CD4-positive, CD25-positive, alpha-beta regulatory T cell (primary cell): ENCODE data around the gene UPF3A. TPM values are rescaled to one million over a fixed set of nuclear protein-coding genes. Genes with fewer than 3 reads are reported as not detected.
"Not testable (repeated sequence)": the region's sequence is repeated elsewhere in the genome, so short reads cannot be mapped to it uniquely, and the experiment has no call there.

Experiments
- ATAC-seq, 2 donors: fragments of 150-1000 bp; cut with Tn5 transposase; one replicate each; pipeline ENCODE4 v1.10.0; 2021; ENCODE audit warnings: low read depth in 2 of 2, moderate number of reproducible peaks in 2 of 2, moderate library complexity in 1 of 2
- DNase-seq, 3 donors: peaks; one replicate each; pipeline versions ENCODE4 v3.0.0 to v3.0.0-alpha.2; 2012 to 2022; ENCODE audit warnings: mixed read lengths in 1 of 3
- H3K27ac ChIP-seq: one replicate; pipeline ENCODE4 v1.7.0; 2013; ENCODE audit warnings: mild to moderate bottlenecking, low read length; ENCODE audit not compliant: insufficient read depth, poor library complexity, severe bottlenecking
- H3K27me3 ChIP-seq: one replicate; pipeline ENCODE4 v1.7.0; 2013; ENCODE audit warnings: low read length; ENCODE audit not compliant: control insufficient read depth, insufficient read depth
- H3K36me3 ChIP-seq: one replicate; pipeline ENCODE4 v1.7.0; 2013; ENCODE audit warnings: mild to moderate bottlenecking, low read length, moderate library complexity; ENCODE audit not compliant: control insufficient read depth, insufficient read depth
- H3K4me1 ChIP-seq: 2 replicates; pipeline ENCODE4 v1.7.0; 2013; ENCODE audit warnings: mild to moderate bottlenecking, low read length; ENCODE audit not compliant: insufficient read depth, control insufficient read depth, poor library complexity, severe bottlenecking
- H3K4me3 ChIP-seq: one replicate; pipeline ENCODE4 v1.7.0; 2013; ENCODE audit warnings: low read depth, mild to moderate bottlenecking, low read length, moderate library complexity
- H3K9me3 ChIP-seq, 2 experiments: 1 replicate in 1 of 2; 2 replicates in 1 of 2; pipeline ENCODE4 v1.7.0; 2013; ENCODE audit warnings: low read length in 2 of 2, mild to moderate bottlenecking in 1 of 2, moderate library complexity in 1 of 2; ENCODE audit not compliant: control insufficient read depth in 2 of 2
- H3K27ac Mint-ChIP-seq, 3 donors: one replicate each; pipeline ENCODE4 v1.8.0; 2020 to 2022; ENCODE audit warnings: mild to moderate bottlenecking in 3 of 3, mixed read lengths in 3 of 3, moderate library complexity in 2 of 3
- H3K27me3 Mint-ChIP-seq: one replicate; pipeline ENCODE4 v1.8.0; 2022; ENCODE audit warnings: mild to moderate bottlenecking, mixed read lengths
- H3K36me3 Mint-ChIP-seq: one replicate; pipeline ENCODE4 v1.8.0; 2020; ENCODE audit warnings: mixed read lengths
- H3K4me1 Mint-ChIP-seq, 4 donors: one replicate each; pipeline ENCODE4 v1.8.0; 2020 to 2022; ENCODE audit warnings: mixed read lengths in 4 of 4, mild to moderate bottlenecking in 1 of 4
- H3K4me3 Mint-ChIP-seq, 4 donors: one replicate each; pipeline ENCODE4 v1.8.0; 2020 to 2022; ENCODE audit warnings: mild to moderate bottlenecking in 4 of 4, mixed read lengths in 4 of 4, moderate library complexity in 3 of 4
- H3K9me3 Mint-ChIP-seq, 7 donors: one replicate each; pipeline ENCODE4 v1.8.0; 2020 to 2022; ENCODE audit warnings: mixed read lengths in 7 of 7, mild to moderate bottlenecking in 3 of 7, moderate library complexity in 2 of 7
- polyA plus RNA-seq, 4 donors: library from polyadenylated mRNA; unstranded; fragments of 300-500 nt; fragmentation: Illumina TruSeq; gene quantifications; one replicate each; pipeline ENCODE4 v1.2.3, GENCODE V29; 2021
- total RNA-seq: library from RNA; stranded (reverse); gene quantifications from one replicate; pipeline ENCODE4 v1.2.3, GENCODE V29; 2022

UPF3A gene
- total and polyA plus RNA-seq, 5 donors from 2014 or later = 14.5 to 50.0 (median 18.1) TPM

- H3K4me1 Mint-ChIP-seq = peaks cover 2 to 12% (median 6%) of the 10 kb centered on the region in 4 donors
- Histone ChIP-seq H3K4me3 (no peak overlapping the region), H3K36me3 (no peaks in the 10 kb centered on the region), H3K27me3 (no peaks in the 10 kb centered on the region), H3K4me1 (peaks cover 6% of the 10 kb centered on the region), H3K9me3 (no peaks in the 10 kb centered on the region), H3K27ac (no peak overlapping the region)
- H3K27me3 Mint-ChIP-seq = peaks cover 41% of the 10 kb centered on the region
- ATAC-seq (peak in 1 of 2 donors; percentile 24), DNase-seq (peak; percentile 15 to 73 (median 58))
- H3K36me3 Mint-ChIP-seq = no peaks in the 10 kb centered on the region
- H3K9me3 Mint-ChIP-seq = peaks cover 0 to 2% (median 0%) of the 10 kb centered on the region in 7 donors
- no peak overlapping the region for H3K27ac Mint-ChIP-seq
- H3K4me3 Mint-ChIP-seq = no peak overlapping the region
These were observed 58.6 kb downstream of the UPF3A start for GRCh38 chr13:114339857-114340534.

GRCh38 chr13:114341003-114341777, 59.8 kb downstream of the UPF3A start:
- H3K36me3 Mint-ChIP-seq = no peaks in the 10 kb centered on the region
- H3K9me3 Mint-ChIP-seq = no peaks in the 10 kb centered on the region
- no peak overlapping the region for H3K4me3 Mint-ChIP-seq
- Histone ChIP-seq H3K36me3 (no peaks in the 10 kb centered on the region), H3K4me3 (no peak overlapping the region), H3K27me3 (no peaks in the 10 kb centered on the region), H3K4me1 (peaks cover 6% of the 10 kb centered on the region), H3K27ac (no peak overlapping the region), H3K9me3 (no peaks in the 10 kb centered on the region)
- ATAC-seq (no peak), DNase-seq (peak in 1 of 3 donors; percentile 17)
- H3K4me1 Mint-ChIP-seq = peaks cover 2 to 7% (median 5%) of the 10 kb centered on the region in 4 donors
- H3K27me3 Mint-ChIP-seq = peaks cover 45% of the 10 kb centered on the region
- no peak overlapping the region for H3K27ac Mint-ChIP-seq

GRCh38 chr13:114347256-114347655, 65.9 kb downstream of the UPF3A start:
- H3K4me3 ChIP-seq, H3K36me3 Mint-ChIP-seq, H3K9me3 ChIP-seq, H3K4me3 Mint-ChIP-seq, DNase-seq, H3K36me3 ChIP-seq, H3K27ac Mint-ChIP-seq, H3K9me3 Mint-ChIP-seq, H3K27ac ChIP-seq, ATAC-seq, H3K27me3 ChIP-seq, H3K4me1 Mint-ChIP-seq, H3K4me1 ChIP-seq: not testable (repeated sequence)
- peaks cover 62% of the 10 kb centered on the region for H3K27me3 Mint-ChIP-seq

GRCh38 chr13:114352763-114353162, 71.4 kb downstream of the UPF3A start:
- not testable (repeated sequence) for H3K4me3 ChIP-seq, H3K27me3 ChIP-seq, H3K27ac ChIP-seq, H3K27ac Mint-ChIP-seq, H3K9me3 ChIP-seq, ATAC-seq, H3K4me1 Mint-ChIP-seq, H3K36me3 Mint-ChIP-seq, H3K4me3 Mint-ChIP-seq, H3K9me3 Mint-ChIP-seq, H3K4me1 ChIP-seq, H3K36me3 ChIP-seq
- peaks cover 29% of the 10 kb centered on the region for H3K27me3 Mint-ChIP-seq
- peak in 1 of 3 donors; percentile 19 for DNase-seq

GRCh38 chr13:114353382-114353781, 72.0 kb downstream of the UPF3A start:
- H3K27me3 Mint-ChIP-seq = peaks cover 23% of the 10 kb centered on the region
- ATAC-seq, H3K9me3 Mint-ChIP-seq, H3K36me3 ChIP-seq, H3K36me3 Mint-ChIP-seq, H3K4me1 Mint-ChIP-seq, H3K4me3 Mint-ChIP-seq, H3K9me3 ChIP-seq, H3K27ac ChIP-seq, DNase-seq, H3K27ac Mint-ChIP-seq, H3K4me1 ChIP-seq, H3K4me3 ChIP-seq, H3K27me3 ChIP-seq: not testable (repeated sequence)

Other genes with a start within 250 kb of the UPF3A start
- gene RASA3, start 149.0 kb upstream of the UPF3A start, total RNA-seq = 265 TPM
- gene RASA3, start 149.0 kb upstream of the UPF3A start, polyA plus RNA-seq = 100 to 1,000 TPM in 1 of 4 donors, 10 to 100 TPM in 3; 93.8 to 116 (median 99.6) TPM
- gene CFAP97D2, start 102.3 kb upstream of the UPF3A start, total RNA-seq = not detected
- under 1 TPM in 2 of 4 donors, not detected in 2; 0.22 to 0.86 TPM for gene CFAP97D2, start 102.3 kb upstream of the UPF3A start, polyA plus RNA-seq
- 56.8 TPM for gene CDC16, start 46.7 kb upstream of the UPF3A start, total RNA-seq
- gene CDC16, start 46.7 kb upstream of the UPF3A start, polyA plus RNA-seq = 10 to 100 TPM; 16.1 to 27.8 (median 20.6) TPM
- gene CHAMP1, start 32.9 kb downstream of the UPF3A start, total RNA-seq = 12.9 TPM
- gene CHAMP1, start 32.9 kb downstream of the UPF3A start, polyA plus RNA-seq = 1 to 10 TPM; 7.8 to 9.6 (median 8.6) TPM